ENCODE results near the gene MED22.

Gene MED22

GRCh38 chr9:133353548-133353947 lies 5.6 kb upstream of the MED22 start:
- ChIA-PET POLR2A (ENCODE audit: low non-redundant PET) (no interaction called here), CTCF (no interaction called here)
- TF ChIP-seq CTCF (conservative IDR thresholded peaks at IDR 0.05; ENCODE audit: low read depth): no peak
- H3K27ac ChIP-seq: peak overlapping the region; percentile 75
- no peak for DNase-seq (ENCODE audit: low spot score)

GRCh38 chr9:133352635-133353340 lies 4.9 kb upstream of the MED22 start:
- CTCF ChIA-PET: no interaction called here
- H3K27ac ChIP-seq: peak overlapping the region; percentile 75
- POLR2A ChIA-PET (ENCODE audit: low non-redundant PET): no interaction called here
- TF ChIP-seq CTCF (conservative IDR thresholded peaks at IDR 0.05; ENCODE audit: low read depth): no peak
- no peak for DNase-seq (ENCODE audit: low spot score)

- TF ChIP-seq CTCF (conservative IDR thresholded peaks at IDR 0.05; ENCODE audit: low read depth): peak; percentile 62
- DNase-seq (ENCODE audit: low spot score): no peak
- POLR2A ChIA-PET (ENCODE audit: low non-redundant PET): no interaction called here
- peak overlapping the region; percentile 75 for H3K27ac ChIP-seq
- CTCF ChIA-PET: no interaction called here
Observed at GRCh38 chr9:133351908-133352634, 4.1 kb upstream of the MED22 start.

- ChIA-PET POLR2A (ENCODE audit: low non-redundant PET) (no interaction called here), CTCF (interaction anchor here (0.6 kb wide), 1 partner anchor 16 kb away, joined by 3 read pairs; no protein-coding TSS in a partner anchor)
- no peak for TF ChIP-seq CTCF (conservative IDR thresholded peaks at IDR 0.05; ENCODE audit: low read depth)
- H3K27ac ChIP-seq: peak overlapping the region; percentile 75
- no peak for DNase-seq (ENCODE audit: low spot score)
Observed at GRCh38 chr9:133351526-133351907, 3.6 kb upstream of the MED22 start.

- POLR2A ChIA-PET (ENCODE audit: low non-redundant PET): no interaction called here
- no peak for DNase-seq (ENCODE audit: low spot score)
- no peak for TF ChIP-seq CTCF (conservative IDR thresholded peaks at IDR 0.05; ENCODE audit: low read depth)
- peak overlapping the region; percentile 93 for H3K27ac ChIP-seq
- CTCF ChIA-PET: interaction anchor here (0.6 to 0.8 kb wide), 2 partner anchors 8 to 53 kb away, joined by 3 read pairs; no protein-coding TSS in a partner anchor
Observed at GRCh38 chr9:133349965-133350616, 2.2 kb upstream of the MED22 start.

Data from RWPE1 (cell line).